GM18870 (cell line): ENCODE measurements around the gene CYBA.
"Not testable (repeated sequence)": the region's sequence is repeated elsewhere in the genome, so short reads cannot be mapped to it uniquely, and the experiment has no call there.

Experiments used
- ATAC-seq: cut with Tn5 transposase; IDR thresholded peaks from one replicate; pipeline ENCODE4 v1.9.1; 2021; ENCODE audit warnings: moderate library complexity; ENCODE audit not compliant: unreplicated experiment

The CYBA gene

DNA sequence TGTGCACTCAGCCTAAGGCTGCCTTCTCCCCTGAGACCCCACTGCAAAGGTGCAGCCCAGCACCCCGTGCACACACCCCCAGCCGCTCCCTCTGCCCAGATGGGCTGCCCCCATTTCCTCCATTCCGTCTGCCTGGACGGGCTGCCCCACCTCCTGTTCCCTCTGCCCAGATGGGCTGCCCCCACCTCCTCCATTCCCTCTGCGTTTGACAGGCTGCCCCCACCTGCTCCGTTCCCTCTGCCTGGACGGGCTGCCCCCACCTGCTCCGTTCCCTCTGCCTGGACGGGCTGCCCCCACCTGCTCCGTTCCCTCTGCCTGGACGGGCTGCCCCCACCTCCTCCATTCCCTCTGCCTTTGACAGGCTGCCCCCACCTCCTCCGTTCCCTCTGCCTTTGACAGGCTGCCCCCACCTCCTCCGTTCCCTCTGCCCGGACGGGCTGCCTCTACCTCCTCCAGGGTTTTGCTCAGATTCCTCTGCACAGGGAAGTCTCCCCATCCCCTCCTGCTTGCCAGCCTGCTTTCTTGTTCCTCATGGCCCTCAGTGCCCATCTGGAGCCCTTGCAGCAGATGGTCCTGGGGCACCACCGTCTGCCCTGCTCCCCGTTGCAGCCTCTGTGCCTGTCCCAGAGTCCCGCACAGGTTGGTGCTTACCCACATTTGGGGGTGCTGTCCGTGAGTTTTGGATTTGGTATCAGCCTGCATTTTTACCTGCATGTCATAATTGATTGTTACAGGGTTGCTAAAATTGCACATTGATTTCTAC is 35.9 kb downstream of the CYBA start:
- ATAC-seq, result no peak

DNA sequence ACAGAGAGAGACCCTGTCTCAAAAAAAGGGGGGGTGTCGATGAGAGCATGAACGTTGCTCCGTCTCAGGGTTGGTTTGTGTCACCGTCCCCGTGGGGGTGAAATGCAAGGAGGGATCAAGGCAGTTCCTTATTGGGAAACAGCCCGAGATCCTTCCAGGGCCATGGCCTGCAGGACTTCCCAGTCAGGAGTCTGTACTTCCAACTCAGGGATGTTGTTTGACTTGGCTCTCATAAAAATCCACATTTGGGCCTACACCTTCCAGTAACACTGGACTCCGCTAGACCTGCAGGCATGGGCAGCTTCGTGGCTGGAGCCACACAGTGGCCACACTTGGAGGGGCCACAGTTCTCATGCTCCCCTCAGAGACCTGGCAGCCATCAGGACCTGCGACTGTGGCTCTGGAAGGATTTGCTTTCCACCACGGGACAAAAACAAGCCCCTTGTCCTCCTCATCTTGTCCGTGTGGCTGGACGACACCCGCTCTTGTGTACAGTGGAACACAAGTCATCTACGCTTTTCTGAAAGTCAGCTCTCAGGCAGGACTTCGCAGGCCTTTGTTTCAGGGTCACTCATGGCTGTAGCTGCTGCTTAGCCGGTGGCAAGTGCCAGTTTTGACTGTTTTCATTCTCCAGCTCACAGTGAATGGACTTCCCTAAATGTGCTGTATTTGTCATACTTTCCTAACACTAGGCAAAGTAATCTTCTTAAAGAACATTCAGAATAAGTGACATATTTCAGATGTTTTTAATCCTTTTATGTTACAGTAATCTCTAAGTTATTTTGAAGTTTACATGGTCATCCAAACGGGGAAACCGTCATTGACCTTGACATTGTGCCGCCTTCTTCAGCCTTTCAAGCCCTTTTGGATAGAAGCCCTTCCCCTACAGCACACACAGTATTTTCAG is 36.7 kb downstream of the CYBA start:
- no peak for ATAC-seq

DNA sequence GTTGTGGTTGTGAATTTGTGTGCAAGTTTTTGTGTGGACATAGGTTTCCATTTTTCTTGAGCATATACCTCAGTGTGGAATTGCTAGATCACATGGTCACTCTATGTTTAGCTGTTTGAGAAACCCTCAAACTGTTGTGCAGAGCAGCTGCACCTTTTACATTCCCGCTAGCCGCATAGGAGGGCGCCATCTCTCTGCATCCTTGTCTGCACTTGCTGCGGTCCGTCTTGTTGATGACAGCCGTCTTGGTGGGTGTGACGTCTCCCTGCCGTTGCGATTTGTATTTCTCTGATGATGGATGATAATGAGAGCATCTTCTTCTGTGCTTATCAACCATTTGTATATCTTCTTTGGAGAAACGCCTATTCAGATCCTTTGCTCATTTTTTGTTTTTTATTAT is 37.6 kb downstream of the CYBA start:
- no peak for ATAC-seq

DNA sequence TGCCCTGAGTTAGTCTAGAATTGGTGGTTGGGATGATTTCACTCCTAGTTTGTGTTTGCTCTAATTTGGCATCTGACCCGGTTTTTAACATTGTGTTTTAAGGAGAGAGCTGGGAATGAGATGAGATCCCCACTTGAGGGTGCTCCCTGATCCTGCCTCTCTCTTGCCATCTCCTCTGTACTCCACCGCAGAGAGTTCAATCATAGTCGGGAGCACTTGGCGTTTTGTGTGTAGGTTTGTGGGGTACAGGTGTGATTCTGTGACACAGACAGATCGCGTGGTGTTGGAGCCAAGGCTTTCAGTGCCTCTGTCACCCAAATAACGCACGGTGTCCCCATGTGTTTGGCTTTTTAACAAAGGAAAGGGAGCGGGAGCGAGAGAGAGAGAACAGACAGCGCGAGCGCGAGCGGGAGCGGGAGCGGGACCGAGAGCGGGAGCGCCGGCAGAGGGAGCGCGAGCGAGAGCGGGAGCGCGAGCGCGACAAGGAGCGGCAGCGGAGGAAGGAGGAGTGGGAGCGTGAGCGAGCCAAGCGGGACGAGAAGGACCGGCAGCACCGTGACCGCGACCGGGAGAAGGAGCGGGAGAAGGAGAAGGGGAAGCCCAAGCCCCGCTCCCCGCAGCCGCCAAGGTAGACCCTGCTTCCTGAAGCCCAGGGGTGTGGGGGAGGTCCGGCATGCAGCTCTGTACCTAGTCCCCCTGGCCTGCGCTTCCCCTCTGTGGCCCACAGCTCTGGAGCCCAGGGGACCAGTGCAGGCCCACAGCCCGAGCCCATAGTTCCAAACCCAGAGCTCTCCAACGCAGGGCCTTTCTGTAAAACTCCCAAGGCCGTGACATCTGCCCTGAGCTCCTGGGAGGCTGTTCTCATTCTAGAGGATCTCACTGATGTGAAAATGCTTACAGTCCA is 39.7 kb downstream of the CYBA start:
- no peak for ATAC-seq

DNA sequence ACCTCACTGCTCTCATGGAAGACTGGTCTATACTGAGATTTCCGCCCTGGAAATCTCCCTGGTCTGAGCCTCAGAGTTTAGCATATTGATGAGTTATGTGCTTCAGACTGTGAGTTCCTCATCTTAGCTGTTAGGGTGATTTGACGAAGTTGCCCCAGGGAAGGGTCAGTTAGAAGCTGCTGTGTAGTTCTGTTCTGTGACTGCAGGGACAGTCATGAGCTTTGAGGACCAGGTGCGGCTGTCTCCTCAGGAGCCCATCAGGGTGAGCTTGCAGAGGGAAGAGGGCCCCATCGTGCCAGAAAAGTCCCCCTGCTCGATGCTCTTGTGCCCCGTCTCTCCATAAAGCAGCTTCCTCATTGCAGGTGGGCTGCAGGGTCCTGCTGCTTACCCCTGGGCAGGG is 40.8 kb downstream of the CYBA start:
- ATAC-seq, result no peak

DNA sequence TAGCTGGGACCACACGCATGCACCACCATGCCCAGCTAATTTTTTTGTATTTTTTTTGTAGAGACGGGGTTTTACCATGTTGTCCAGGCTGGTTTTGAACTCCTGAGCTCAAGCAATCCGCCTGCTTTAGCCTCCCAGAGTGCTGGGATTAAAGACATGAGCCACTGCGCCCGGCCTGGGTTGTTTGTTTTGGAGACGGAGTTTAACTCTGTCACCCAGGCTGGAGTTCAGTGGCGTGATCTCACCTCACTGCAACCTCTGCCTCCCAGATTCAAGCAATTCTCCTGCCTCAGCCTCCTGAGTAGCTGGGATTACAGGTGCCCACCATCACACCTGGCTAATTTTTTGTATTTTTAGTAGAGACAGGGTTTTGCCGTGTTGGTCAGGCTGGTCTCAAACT is 41.4 kb downstream of the CYBA start:
- not testable (repeated sequence) for ATAC-seq

DNA sequence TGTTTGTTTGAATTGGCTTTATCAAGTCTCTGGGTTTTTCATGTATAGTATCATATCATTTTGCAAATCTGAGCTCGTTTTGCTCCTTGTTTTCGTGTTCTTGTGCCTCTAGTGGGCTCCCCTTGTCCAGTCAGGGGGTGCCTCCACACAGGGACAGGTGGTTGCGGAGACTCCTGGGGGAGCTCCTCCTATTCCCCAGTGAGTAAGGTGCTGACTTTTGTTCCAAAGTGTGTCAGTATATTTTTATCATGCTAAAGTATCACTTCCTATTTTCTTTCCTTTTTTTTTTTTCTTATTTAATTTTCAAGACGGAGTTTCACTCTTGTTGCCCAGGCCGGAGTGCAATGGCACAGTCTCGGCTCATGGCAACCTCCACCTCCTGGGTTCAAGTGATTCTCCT is 42.8 kb downstream of the CYBA start:
- no peak for ATAC-seq

DNA sequence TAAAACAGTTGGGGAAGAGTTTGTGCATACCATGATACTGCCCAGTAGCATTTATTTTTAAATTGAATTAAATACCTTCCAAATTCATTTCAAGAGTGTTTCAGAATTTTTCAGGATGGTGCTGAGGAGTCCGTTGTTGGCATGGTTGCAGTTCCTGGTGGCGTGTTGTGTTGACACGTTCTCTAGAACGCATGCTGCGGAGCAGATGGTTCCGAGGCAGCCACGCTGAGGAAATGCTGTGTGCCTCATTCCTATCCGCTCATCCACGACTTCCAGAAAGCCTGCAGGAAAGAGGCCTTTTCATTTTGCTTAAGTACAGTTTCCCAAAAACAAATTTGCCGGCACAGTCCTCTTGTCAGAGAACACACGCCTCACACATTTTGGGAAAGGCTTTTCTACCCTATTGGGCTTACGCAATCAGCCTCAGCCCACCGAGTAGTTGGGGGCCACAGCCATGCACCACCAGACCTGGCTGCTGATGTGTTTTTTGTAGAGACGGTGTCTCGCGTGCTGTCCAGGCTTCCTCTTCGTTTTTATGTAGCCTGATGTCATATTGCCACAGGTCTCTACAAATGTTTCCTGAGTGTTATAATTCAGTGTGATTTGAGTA is 44.6 kb downstream of the CYBA start:
- ATAC-seq, result no peak

DNA sequence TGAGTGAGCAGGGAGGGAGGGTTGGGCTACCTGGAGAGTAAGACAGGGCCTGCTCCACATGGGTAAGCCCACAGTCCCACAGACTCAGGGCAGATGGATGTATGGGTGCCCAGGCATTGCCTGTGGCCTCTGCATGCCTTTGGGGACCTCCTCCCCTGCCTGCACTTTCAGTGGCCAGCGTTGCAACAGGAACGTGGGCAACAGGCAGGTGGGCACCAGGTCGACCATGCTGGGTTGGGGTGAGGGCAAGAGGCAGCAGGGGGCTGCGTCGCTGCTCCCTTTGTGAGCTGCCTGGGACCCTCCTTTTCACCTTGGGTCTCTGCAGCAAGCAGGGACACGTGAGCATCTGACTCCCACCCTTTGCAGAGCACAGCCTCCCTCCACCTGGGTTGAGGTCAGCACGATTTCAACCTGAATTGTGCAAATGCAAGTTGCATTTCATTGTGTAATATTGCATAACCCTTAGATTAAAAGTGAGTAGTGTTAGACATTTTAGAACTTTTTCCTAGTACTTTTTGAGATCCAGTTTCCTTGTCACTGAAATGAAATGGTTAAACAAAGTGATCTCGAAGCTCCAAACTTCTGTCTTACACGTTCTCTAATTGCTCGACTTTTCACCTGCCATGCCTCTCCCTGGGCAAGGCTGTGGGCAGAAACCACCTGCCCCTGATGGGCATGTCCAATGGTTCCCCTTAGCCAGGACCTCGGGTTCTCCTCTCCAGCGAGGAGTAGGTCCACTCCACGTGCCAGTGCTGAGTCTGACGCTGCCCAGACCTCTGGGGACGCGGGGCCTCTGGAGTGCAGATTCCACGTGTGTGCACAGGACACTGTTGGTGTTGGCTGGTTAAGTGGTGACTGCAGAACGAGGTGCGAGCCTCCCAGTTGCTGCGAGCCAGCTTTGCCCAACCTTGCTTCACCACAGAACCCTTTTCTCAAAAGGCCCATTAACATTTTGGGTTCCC is 45.4 kb downstream of the CYBA start:
- no peak for ATAC-seq

DNA sequence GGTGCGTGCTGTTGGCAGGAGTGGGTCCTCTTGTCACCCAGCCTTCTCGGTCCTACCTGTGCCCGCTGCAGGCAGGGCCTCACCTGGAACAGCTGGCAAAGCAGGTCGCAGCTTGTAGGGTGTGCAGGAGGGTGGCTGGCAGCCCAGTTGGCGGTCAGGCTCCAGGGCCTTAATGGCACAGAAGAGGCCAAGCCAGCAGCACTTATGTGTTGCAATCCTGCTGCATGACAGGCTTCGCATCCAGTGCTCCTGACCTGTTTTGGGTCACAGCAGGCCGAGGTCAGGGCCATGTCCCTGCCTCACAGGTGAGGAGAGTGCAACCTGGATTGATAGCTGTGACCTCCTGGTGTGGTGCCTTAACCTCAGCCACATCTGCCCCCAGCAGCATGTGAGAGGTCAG is 48.8 kb downstream of the CYBA start:
- ATAC-seq, result no peak

DNA sequence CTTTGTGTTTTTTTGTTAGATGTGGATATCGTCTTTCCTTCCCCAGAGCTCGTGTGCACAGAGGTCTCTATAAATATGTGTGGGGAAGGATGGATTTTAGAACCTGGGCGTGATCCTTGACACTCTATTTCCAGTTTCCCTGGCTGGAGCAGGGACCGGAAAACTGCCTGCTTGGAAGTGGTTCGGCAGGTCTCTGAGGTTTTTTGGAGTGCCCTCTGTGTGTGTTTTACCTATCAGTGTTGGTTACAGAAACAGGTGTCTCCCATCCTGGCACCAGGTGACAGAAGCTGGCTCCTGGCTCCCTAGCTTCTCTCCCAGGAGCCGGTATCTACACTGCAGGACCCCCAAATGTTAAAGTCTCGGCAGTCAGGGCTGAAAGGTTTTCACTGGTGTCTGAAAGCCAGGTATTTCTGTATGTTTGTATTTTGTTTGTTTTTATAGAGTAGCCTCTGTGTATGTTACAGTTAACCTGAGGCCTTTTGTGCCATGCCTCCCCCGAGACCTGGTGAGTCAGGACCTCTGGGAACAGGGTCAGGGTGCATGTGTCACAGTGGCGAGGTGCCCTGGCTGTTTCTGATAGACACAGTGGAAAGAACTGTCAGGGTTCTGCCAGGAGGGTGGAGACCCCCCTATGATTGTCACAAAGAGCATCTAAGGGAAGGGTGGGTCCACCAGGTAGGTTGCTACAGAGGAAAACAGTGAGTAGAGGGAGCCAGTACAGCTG is 49.4 kb downstream of the CYBA start:
- ATAC-seq, result no peak

DNA sequence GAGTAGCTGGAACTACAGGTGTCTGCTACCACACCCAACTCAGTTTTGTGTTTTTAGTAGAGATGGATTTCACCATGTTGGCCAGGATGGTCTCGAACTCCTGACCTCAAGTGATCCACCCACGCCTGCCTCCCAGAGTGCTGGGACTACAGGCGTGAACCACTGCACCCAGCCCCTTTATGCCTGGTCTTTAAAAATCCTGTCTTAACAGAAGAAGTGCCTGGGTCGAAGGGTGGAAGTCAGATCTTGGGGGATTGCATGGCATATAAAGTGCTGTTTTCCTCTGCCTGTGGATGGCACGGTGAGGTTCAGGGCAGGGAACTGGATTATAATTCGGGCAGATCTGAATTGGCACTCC is 50.3 kb downstream of the CYBA start:
- no peak for ATAC-seq

DNA sequence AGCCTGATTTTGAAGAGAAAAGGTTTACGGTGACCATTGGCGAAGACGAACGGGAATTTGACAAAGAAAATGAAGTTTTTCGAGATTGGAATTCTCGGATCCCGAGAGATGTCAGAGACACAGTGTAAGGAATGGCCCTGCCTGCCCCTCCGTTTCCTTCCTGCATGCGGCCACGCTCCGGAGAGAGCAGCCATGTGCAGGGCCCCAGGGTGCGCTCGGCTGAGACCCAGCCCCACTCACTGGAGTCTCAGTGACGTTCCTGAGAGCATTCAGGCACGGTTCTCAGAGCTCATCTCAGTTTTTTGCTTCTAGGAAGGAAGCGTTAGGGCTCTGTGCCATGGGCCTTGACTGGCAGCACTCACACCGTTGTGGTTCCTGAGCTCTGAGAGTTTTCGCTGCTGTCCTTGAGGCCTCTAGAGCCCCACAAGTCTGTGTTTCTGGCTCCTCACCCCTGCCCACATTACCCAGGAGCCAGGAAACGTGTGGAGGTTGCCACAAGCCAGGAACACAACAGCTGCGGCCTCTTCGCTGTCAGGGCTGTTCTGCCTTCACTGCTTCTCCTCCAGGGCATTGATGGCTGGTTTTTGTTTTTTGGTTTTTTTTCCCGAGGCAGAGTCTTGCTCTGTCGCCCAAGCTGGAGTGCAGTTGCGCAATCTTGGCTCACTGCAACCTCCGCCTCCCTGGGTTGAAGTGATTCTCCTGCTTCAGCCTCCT is 50.9 kb downstream of the CYBA start:
- ATAC-seq, result no peak

DNA sequence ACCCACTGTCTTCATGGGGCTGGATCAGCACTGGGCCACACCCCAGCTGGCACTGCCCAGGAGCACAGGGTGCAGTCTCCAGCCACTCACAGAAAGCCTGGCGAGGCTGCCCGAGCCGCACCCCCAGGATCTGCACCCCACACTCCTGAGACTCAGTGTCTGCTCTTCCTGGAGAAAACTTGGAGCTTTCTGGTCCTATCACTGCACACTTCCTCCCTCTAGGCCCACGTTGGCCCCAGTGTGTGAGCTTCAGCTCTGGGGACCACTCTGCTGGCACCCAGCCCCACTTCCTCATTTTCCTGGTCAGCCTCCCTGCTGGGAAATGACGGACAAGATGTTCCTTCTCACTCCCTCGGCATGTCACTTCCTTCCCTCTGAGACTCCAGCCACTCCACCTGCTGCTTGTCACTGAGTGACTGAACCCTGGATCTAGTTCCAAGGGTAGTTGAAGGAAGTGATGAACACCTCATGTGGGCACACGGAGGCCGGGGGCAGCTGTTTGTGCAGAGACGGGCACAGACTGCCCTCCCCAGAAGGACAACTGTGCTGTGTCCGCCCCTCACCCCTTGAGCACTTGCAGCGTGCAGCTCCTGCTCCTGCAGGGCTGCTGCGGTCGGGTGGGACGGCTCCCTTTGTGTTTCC is 51.6 kb downstream of the CYBA start:
- ATAC-seq, result no peak

DNA sequence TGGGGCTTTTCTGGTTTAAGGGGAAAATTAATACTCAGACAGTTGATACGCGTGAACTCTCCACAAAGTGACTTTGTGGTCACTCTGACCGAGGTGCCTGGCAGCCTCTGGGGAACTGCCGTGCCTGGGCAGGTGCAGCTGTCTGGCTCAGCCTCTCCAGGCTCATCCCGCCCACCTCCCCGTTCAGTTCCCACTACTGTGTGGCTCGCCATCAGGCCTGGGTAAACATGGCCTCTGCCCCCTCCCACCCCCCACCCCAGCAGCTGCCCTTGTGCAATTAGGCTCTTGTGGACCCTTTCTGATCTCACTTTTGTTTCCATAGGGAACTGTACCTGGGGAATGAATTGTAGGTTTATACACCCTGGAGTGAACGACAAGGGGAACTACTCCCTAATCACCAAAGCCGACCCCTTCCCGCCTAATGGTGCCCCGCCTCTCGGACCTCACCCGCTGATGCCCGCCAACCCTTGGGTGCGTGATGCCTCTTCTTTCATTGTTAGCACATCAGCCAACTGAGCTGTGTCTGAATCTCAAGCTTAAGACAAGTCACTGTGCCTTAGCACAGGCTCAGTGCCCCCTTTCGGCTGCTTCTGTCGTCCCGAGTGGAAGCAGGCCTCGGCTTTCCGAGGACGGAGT is 52.9 kb downstream of the CYBA start:
- ATAC-seq, result no peak

DNA sequence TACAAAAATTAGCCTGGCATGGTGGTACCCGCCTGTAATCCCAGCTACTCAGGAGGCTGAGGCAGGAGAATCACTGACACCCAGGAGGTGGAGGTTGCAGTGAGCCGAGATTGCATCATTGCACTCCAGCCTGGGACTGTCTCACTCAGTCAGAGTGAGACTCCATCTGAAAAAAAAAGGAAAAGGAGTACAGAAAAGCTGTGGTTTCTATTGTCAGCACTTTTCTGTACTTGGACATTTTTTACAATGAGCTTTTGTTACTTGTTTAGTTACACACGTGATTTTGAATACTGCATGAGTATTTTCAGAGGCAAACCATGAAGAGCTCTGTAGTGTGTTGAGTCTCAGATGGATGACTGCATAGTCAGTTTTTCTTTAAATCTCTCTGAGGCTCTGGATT is 54.4 kb downstream of the CYBA start:
- ATAC-seq, result no peak

DNA sequence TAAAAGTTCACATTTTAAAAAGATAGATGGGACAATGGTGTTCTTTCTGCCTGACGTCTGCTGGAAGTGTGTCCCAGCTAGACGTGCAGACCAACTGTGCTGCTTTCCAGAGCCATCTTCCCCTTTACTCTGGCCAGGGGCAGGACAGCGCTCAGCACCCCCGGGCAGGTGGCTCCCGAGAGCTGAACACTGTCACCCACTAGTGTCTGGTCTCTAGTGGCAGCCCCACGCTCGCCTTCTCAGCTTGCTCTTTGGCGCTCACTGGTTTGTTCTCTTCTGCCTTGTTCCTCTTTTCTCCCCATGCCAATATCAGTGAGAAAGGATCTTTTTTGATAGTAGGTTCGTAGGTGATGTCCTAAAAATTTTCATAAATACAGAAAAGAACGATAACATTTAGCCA is 54.9 kb downstream of the CYBA start:
- no peak for ATAC-seq

DNA sequence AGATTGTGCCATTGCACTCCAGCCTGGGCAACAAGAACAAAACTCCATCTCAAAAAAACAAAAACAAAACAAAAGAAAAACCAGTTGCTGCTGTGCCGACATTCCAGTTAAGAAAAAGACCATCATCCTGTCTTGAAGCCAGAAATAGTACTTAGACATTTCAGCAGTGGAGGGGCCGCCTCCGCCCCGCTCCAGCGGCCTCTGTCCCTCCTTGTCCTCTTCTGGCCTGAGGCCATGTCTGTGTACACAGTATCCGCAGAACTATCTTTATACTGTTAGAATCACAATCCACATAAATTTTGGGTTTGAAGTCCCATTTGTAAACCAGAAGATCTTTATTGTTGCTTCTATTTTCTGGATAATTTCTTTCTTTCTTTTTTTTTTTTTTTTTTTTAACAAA is 55.8 kb downstream of the CYBA start:
- ATAC-seq, result no peak
